GM12891 (cell line): ENCODE results near the gene ABCB6.

ENCODE experiments used
- DNase-seq: peaks from one replicate; pipeline ENCODE4 v3.0.0; 2011; ENCODE audit warnings: low spot score; ENCODE audit not compliant: insufficient read length
- FAIRE-seq: peaks from 2 replicates; lab custom pipeline; 2011; peaks lifted over from hg19 to GRCh38; lab: Jason Lieb, UNC
- PAX5 ChIP-seq: IDR thresholded peaks from 2 replicates; pipeline ENCODE4 v1.6.1; 2011; ENCODE audit warnings: low read length, moderate library complexity, mild to moderate bottlenecking; ENCODE audit not compliant: insufficient read depth, severe bottlenecking
- POLR2A ChIP-seq: IDR thresholded peaks from 2 replicates; pipeline ENCODE4 v1.6.1; 2011; ENCODE audit warnings: low read depth, low read length, control low read depth
- POLR2AphosphoS5 ChIP-seq: IDR thresholded peaks from 2 replicates; pipeline ENCODE4 v1.6.1; 2011; ENCODE audit warnings: low read depth, low read length, control low read depth
- POU2F2 ChIP-seq: IDR thresholded peaks from 2 replicates; pipeline ENCODE4 v1.6.1; 2011; ENCODE audit warnings: low read depth, mild to moderate bottlenecking, control low read depth, low read length, moderate library complexity
- SPI1 ChIP-seq: IDR thresholded peaks from 2 replicates; pipeline ENCODE4 v1.6.1; 2011; ENCODE audit warnings: low read depth, low read length, control low read depth
- TAF1 ChIP-seq: IDR thresholded peaks from 2 replicates; pipeline ENCODE4 v1.6.1; 2011; ENCODE audit warnings: low read depth, low read length, control low read depth

ABCB6 gene

DNA sequence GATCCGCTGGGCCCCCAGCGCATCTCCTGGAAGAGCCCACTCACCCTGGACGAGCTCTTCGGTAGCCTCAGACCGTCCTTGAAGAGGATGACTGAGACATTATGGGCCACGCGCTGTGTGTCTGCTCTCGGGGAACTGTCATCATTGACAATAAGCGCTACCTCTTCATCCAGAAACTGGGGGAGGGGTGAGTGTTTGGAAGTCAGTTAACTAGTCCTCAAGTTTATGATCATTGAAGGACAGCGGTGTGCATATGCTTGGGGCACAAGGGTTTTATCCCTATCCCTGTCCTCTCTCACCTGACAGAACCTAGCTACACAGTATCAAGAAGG, 27.1 kb upstream of the ABCB6 start:
- FAIRE-seq (no peak), DNase-seq (no peak)
- TF ChIP-seq SPI1 (no peak), POLR2A (no peak), TAF1 (no peak), PAX5 (no peak), POU2F2 (no peak), POLR2AphosphoS5 (no peak)

DNA sequence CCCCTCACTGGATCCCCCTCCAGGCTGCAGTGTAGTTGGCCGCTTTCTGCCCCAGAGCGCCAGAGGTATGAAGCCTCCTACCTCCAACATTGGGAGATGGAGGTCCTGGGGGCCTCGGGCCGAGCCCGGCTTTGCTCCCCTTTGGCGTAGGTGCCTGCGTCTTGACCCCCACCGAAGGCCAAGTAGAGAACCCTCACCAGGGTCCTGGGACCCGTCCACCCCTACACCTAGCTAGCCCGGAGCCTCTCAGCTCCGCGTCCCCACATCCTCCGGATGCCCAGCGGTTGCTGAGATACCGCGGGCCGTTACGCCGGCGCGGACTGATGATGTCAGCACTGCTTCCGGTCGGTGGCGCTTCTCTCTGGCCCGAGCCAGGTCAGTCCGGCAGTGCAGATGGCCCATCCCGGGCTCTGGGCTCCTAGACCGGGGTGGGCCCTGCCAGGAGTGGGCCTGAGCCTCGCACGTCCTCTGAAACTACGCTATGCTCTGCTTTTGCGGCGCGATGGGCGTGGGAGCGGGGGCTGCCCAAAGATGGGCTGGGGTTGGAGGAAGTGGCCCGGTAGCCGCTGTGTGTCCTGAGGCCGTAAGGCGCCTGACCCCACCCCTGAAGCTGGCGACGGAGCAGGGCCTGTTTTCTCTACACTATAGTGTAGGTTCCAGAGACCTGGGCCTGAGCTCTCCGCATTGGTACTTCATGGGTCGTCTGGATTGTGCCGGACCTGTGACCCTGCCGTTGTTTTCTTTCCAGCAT, 26.6 kb upstream of the ABCB6 start, which contains the start of the genes GLB1L and STK16:
GLB1L (minus strand) TSS at position 297 of the 751 bp plus-strand sequence. CDS start 1,871 bp downstream, outside the sequence.
STK16 (plus strand) TSS at position 332 of the 751 bp plus-strand sequence. CDS start 521 bp downstream, outside the sequence.
- DNase-seq = peak; percentile 99
- TF ChIP-seq TAF1 = peak; percentile 68; the same call in 1 of the 2 replicates
- TF ChIP-seq POU2F2 = no peak
- TF ChIP-seq PAX5 = no peak
- TF ChIP-seq POLR2A = peak; percentile 85
- TF ChIP-seq SPI1 = 0 out of 2 replicates have a peak, but pooled peaks have one; percentile 36
- TF ChIP-seq POLR2AphosphoS5 = peak; percentile 77
- FAIRE-seq = peak; percentile 96

DNA sequence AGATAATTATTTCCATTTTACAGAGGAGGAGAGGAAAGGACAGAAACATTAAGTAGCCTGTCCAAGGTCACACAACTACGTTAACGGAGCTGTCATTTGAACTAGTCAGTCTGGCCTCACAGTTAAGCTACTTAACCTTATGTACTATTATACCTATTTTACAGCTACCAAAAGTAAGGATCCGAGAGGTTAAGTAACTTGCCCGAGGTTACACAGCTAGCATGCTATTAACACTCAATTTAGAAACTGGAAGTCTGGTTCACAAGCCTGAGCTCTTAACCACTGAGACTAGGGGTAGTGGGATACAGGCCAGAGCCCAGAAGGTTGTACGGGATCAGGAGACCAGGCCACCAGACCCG, 26.0 kb upstream of the ABCB6 start:
- TF ChIP-seq TAF1 = no peak
- TF ChIP-seq POLR2AphosphoS5 = no peak
- TF ChIP-seq SPI1 = no peak
- no peak for TF ChIP-seq POU2F2
- no peak for TF ChIP-seq PAX5
- no peak for TF ChIP-seq POLR2A
- FAIRE-seq = peak; percentile 61
- DNase-seq = no peak

DNA sequence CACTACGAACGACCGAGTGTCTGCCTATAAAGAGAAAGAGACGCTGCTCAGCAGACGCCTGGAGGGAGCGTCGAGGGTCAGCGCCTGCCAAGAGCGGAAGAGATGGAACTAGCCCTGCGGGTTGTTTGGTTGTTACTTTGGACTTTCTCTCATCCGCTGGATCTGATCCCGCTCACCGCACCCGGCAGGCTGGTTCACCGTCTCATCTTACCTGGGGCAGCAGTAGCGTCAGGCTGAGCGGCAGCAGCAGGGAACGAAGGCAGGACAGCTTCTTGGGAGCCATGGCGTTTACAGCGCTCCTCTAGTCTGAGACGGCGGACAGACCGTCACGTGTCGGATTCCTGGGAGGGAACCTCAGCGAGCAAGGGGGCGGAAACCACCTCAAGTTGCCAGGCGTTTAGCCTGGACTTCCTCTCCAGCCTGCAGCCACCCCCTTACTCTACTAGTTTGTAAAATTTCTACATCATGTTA, 24.6 kb upstream of the ABCB6 start:
- no peak for DNase-seq
- TF ChIP-seq POU2F2 (no peak), POLR2A (no peak), PAX5 (no peak), POLR2AphosphoS5 (no peak), TAF1 (no peak), SPI1 (no peak)
- FAIRE-seq = no peak

DNA sequence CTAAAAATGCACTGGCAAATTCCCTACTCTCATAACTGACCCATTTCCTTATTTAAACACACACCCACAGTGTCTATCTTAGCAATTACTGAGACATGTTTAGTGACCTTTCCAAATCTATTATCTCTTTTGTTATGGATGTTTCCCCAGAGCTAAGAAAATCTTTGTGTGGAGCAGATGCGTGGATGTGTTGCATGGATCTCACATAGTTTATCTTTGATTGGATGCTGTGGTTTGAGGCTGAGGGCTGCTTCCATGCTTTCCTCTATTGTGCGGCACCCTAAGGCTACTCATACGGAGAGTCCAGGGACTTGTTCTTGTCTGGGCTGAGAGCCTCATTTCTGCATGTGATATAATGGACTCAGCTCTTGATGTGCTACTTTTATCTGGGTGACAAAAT, 15.6 kb upstream of the ABCB6 start:
- DNase-seq (no peak), FAIRE-seq (no peak)
- no peak for TF ChIP-seq POLR2A
- TF ChIP-seq POU2F2 = no peak
- no peak for TF ChIP-seq TAF1
- no peak for TF ChIP-seq PAX5
- TF ChIP-seq SPI1 = no peak
- no peak for TF ChIP-seq POLR2AphosphoS5

DNA sequence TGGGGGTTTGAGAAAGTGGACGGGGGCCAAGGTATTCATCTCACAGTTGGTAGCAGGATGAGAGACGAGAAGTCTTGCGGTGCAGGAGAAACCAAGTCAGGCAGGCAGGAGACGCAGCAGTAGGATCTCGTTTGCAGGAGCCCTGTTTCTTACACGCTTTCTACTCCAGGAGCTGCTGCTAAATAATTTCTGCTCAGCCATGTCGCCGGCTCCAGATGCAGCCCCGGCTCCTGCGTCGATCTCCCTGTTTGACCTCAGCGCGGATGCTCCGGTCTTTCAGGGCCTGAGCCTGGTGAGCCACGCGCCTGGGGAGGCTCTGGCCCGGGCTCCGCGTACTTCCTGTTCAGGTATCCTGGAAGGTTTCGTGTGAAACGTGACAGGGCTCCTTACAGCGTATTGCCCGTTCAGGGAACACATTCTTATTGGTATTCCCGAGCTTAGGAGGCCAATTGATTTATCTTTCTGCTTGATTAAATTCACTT, 11.3 kb upstream of the ABCB6 start:
- FAIRE-seq = no peak
- DNase-seq = no peak
- TF ChIP-seq SPI1 (no peak), PAX5 (no peak), POLR2AphosphoS5 (no peak), TAF1 (no peak), POLR2A (no peak), POU2F2 (no peak)

DNA sequence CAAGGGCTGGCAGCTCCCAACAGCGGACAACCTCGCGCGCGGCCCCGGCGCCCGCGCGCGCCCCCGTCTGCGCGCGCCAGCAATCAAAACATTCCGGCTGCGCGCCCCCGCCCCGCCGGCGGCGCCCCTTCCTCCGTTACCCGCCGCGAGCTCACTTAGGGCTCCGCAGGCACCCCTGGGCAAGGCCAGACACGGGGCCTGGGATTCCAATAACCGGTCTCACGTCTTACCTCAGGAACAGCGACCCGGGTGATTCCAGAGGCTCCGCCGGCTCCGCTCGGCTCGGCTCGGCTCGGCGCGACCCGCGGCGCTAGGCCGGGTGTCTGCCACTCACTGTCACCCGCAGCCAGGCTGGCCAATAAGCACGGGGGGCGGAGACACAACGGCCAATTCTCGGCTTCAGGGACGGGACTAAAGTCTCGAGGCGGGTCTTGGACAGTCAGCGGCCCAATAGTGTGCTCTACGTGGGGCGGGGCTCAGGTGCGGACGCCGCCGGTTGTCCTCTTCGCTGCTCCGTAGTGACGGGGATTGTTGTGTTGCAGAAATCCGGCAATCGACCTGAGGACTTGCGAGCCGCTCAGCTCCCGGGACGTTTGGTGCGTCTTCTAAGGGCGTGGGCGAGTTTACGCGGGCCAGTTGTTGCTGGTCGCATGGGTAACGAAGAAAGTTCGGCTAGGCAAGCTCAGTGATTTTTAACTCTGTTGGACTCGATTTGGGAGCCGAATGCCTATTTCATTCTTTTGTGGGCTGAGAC, 10.7 kb upstream of the ABCB6 start, which contains the start of the genes ANKZF1 and ATG9A:
ANKZF1 (plus strand) TSS at position 502 of the 754 bp plus-strand sequence. CDS start 452 bp downstream, outside the sequence.
ATG9A (minus strand) TSS at position 332 of the 754 bp plus-strand sequence. CDS start 1,612 bp downstream, outside the sequence.
- TF ChIP-seq POLR2A (peak; percentile 84), TAF1 (peak; percentile 83), POLR2AphosphoS5 (peak; percentile 89), SPI1 (no peak), POU2F2 (peak; percentile 62; the same call in 1 of the 2 replicates), PAX5 (no peak)
- FAIRE-seq (peak; percentile 99), DNase-seq (peak; percentile 99)

DNA sequence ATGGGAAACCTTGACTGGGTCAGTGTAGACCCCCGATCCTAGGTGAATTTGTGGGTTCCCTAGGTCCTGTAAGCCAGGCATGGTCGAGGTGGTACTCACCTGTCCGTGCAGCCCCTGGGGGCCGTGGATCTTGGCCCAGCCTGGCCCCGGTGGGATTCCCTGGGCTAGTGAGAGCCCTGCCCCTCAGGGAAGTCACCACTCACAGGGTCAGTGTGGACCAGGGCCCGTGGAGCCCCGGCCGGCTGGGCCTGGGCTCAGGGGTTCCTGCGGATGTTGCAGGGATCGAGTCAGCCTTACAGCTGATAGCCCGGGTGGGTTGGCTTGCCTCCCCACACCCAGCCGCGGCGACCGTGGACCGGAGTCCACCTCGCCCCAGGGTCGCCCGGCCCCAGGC, 10.2 kb upstream of the ABCB6 start:
- TF ChIP-seq SPI1 = no peak
- TF ChIP-seq PAX5 = no peak
- no peak for TF ChIP-seq TAF1
- no peak for TF ChIP-seq POU2F2
- DNase-seq = no peak
- FAIRE-seq = no peak

DNA sequence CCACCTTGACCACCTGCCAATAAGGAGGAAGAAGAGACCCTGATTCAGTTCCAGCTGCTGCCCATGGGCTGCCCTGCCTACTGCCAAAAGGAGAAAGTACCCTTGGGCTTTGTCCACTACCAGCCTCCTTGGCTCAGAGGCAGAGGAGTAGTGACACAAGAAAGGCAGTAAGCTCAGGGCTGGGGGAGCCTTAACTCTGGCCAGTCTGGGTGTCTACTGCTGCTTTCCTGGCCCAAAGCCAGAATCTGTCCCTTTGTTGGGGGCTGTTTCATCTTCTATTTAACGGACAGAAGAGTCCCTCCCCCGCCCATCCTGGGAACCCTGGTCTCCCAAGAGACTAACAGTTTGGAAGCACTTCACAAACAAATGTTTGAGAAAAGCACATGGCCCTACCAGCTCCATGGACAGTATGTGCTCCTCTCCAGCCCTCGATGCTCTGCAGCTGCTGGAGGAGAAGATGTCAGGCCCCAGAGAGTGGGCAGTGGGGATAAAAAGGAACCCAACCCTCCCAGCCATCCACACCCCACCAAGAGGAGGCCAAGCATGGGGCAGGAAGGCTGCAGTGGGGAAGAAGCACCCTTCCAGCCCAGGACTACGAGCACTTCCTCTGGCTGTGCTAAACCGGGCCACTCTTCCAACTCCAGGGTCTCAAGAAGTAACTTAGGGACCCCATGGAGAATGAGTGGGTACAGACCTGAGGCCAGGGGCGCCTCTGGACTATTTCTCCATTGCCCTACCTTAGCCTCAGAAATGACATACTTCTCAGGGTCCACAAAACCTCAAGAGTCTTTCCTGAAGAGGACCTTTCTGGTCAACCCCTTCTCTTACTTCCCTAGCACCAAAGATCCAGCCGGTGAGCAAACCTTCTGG, 9.5 kb upstream of the ABCB6 start:
- FAIRE-seq = peak; percentile 48
- TF ChIP-seq POLR2A = no peak
- TF ChIP-seq POU2F2 = no peak
- TF ChIP-seq SPI1 = 0 out of 2 replicates have a peak, but pooled peaks have one; percentile 28
- no peak for TF ChIP-seq POLR2AphosphoS5

More for the DNA sequence above, 9.5 kb upstream of the ABCB6 start:
- no peak for DNase-seq
